Thoracic aorta (tissue), 2 donors: ENCODE data around the gene PARD3B. TPM values are rescaled to one million over a fixed set of nuclear protein-coding genes. Genes with fewer than 3 reads are reported as not detected.

Experiments
- ATAC-seq: fragments of 150-250 bp; one replicate; pipeline ENCODE4 v1.8.0; 2017; ENCODE audit warnings: low read depth; ENCODE audit not compliant: insufficient number of reproducible peaks, low FRiP score
- DNase-seq: peaks from one replicate; pipeline ENCODE4 v3.0.0-alpha.2; 2020; ENCODE audit warnings: low spot score
- H3K27ac ChIP-seq, 2 donors: fragments of 200-600 bp; sonication (generic); 1 replicate in 1 of 2; 2 replicates in 1 of 2; pipeline ENCODE4 v1.5.1; 2016; ENCODE audit warnings: mild to moderate bottlenecking in 2 of 2, moderate library complexity in 2 of 2
- H3K27me3 ChIP-seq: fragments of 200-600 bp; sonication (generic); replicated peaks from 2 replicates; pipeline ENCODE4 v1.6.0; 2016; ENCODE audit warnings: mild to moderate bottlenecking; ENCODE audit not compliant: insufficient read depth
- H3K36me3 ChIP-seq: fragments of 200-600 bp; sonication (generic); one replicate; pipeline ENCODE4 v1.5.1; 2016
- H3K4me1 ChIP-seq, 2 donors: fragments of 200-600 bp; sonication (generic); 1 replicate in 1 of 2; 2 replicates in 1 of 2; pipeline versions ENCODE4 v1.5.1 to v1.6.0; 2016; ENCODE audit warnings: low read depth in 2 of 2, mild to moderate bottlenecking in 1 of 2; ENCODE audit not compliant: control insufficient read depth in 1 of 2
- H3K4me3 ChIP-seq: fragments of 200-600 bp; sonication (generic); 2 replicates; pipeline ENCODE4 v1.5.1; 2016; ENCODE audit warnings: mild to moderate bottlenecking
- H3K9me3 ChIP-seq: fragments of 200-600 bp; sonication (generic); 2 replicates; pipeline ENCODE4 v1.5.1; 2016
- CTCF ChIP-seq: fragments of 200-600 bp; sonication (generic); IDR thresholded peaks from one replicate; pipeline ENCODE4 v1.5.1; 2019; ENCODE audit warnings: antibody characterized with exemption
- total RNA-seq, 2 donors: library from RNA; depleted of rRNA; stranded (reverse); fragments of >200 nt; gene quantifications; one replicate each; pipeline versions ENCODE4 v1.1.0 to v1.2.3, GENCODE V29; 2016

Gene PARD3B
- total RNA-seq, 2 donors from 2014 or later: 25.7 to 34.5 TPM

- Histone ChIP-seq H3K27me3 (no peaks in the 10 kb centered on the region), H3K36me3 (no peaks in the 10 kb centered on the region), H3K4me3 (no peak overlapping the region), H3K4me1 (no peaks in the 10 kb centered on the region), H3K9me3 (no peaks in the 10 kb centered on the region), H3K27ac (no peak overlapping the region)
- DNase-seq (no peak), ATAC-seq (no peak)
- no peak for TF ChIP-seq CTCF
Observed at GRCh38 chr2:204533629-204534370, 11.5 kb upstream of the PARD3B start.

DNA sequence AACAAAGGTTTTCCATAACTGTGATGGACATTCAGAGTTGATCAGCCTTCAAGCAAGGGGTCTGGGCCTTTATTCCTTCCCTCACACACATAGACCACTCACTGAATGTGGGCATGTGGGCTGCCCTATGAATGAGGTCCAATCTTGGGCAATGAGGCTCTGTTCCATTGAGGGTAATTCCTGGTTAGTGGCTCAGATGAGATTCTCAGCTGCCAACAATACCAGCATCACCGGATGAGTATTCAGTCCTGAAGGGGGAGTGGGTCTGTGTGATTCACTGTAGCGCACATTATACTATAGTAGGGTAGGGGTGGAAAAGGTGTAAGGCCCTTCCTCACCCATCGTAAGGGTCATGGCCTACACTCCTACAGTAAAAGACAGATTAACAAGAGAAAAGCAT is 9.9 kb upstream of the PARD3B start:
- DNase-seq: no peak
- no peak for TF ChIP-seq CTCF
- Histone ChIP-seq H3K4me1 (no peaks in the 10 kb centered on the region), H3K27me3 (no peaks in the 10 kb centered on the region), H3K36me3 (no peaks in the 10 kb centered on the region), H3K27ac (no peak overlapping the region), H3K9me3 (no peaks in the 10 kb centered on the region), H3K4me3 (no peak overlapping the region)
- ATAC-seq: no peak

DNA sequence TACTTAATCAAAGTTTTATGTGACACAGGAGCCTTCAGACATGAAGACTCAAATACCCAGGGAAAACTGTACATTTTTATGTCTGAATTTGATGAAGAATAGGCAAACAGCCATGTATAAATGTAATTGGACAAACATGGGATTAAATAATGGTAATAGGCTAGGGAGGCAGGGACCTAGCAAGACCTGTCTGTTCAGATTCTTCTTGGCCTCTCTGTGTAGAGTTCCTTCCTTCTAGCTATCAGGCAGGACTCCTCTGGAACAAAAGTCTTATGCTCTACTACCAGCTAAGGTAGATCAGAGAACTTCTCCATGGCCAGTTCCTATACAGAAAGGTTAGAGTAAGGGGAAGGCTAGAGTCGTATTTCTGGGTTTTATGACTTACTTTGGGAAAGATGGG is 9.5 kb upstream of the PARD3B start:
- Histone ChIP-seq H3K9me3 (no peaks in the 10 kb centered on the region), H3K36me3 (no peaks in the 10 kb centered on the region), H3K27ac (no peak overlapping the region), H3K27me3 (no peaks in the 10 kb centered on the region), H3K4me1 (no peaks in the 10 kb centered on the region), H3K4me3 (no peak overlapping the region)
- ATAC-seq (no peak), DNase-seq (no peak)
- no peak for TF ChIP-seq CTCF

DNA sequence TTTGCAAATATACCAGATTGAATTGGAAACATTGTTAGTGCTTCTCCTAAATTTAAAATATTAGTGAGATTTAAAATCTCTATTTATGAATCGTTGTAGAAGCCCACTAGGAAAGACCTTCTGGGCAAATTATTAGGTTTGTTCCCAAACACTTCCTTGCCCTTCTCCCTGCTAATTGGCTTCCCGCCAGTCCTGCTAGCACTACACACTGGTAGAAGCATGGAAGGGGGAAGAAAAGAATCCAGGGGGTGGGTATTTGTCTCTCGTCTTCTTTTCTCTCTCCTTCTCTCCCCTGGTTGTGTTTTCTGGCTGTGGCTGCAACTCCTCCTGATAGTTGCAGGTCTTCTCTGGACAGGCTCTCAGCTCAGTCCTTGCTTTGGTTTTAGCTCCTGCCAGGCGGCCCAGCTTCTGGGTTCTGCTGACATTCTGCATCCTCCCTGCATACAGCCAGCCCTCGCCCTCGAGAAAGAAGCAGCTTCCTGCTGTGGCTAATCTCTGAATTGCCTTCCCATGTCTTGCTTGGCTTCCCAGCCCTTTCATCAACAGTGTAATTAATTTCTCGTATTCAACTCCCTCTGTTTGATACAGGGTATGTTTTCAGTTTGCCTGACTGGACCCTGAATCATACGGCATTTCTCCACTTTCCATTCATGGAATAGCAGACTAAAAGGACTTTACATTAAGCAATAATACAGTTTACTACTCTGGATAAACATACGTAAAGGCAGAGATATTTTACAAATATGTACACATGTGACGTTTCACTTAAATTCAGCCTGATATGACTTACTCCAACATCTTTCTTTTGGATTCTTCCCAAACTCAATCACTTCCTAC is 6.9 kb upstream of the PARD3B start:
- Histone ChIP-seq H3K36me3 (no peaks in the 10 kb centered on the region), H3K27ac (no peak overlapping the region), H3K27me3 (no peaks in the 10 kb centered on the region), H3K9me3 (no peaks in the 10 kb centered on the region), H3K4me3 (no peak overlapping the region), H3K4me1 (no peaks in the 10 kb centered on the region)
- no peak for DNase-seq
- no peak for ATAC-seq
- no peak for TF ChIP-seq CTCF

DNA sequence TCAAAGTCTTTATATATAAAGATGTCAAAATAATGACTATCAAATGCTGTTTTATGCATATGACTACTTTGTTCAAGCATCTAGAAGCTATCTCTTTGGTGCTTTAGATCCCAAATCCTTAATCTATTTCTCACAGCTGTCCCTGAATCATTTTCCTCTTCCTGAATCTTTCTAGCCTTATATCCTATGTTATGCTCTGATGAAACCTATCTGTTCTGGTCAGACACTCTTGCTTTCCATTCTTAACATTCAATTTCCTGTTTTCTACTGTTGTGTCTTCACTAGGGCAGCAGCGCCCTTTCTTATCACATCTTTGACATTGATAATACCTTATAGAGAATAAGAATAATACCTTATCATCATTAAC is 6.3 kb upstream of the PARD3B start:
- no peak for DNase-seq
- Histone ChIP-seq H3K9me3 (no peaks in the 10 kb centered on the region), H3K4me1 (no peaks in the 10 kb centered on the region), H3K4me3 (no peak overlapping the region), H3K36me3 (no peaks in the 10 kb centered on the region), H3K27me3 (no peaks in the 10 kb centered on the region), H3K27ac (no peak overlapping the region)
- no peak for TF ChIP-seq CTCF
- ATAC-seq: no peak
